HepG2 (cell line): ENCODE results near the gene C1orf159.

Experiments used
- TCF7 ChIP-seq: sonication (generic); IDR thresholded peaks from 2 replicates; pipeline ENCODE4 v1.6.1; 2016; ENCODE audit warnings: antibody characterized with exemption, low read depth
- ZNF501 ChIP-seq: sonication (generic); formaldehyde crosslinking; IDR thresholded peaks from 2 replicates; pipeline ENCODE4 v1.5.1; 2020; ENCODE audit warnings: mild to moderate bottlenecking, moderate library complexity, missing genetic modification reagents

DNA sequence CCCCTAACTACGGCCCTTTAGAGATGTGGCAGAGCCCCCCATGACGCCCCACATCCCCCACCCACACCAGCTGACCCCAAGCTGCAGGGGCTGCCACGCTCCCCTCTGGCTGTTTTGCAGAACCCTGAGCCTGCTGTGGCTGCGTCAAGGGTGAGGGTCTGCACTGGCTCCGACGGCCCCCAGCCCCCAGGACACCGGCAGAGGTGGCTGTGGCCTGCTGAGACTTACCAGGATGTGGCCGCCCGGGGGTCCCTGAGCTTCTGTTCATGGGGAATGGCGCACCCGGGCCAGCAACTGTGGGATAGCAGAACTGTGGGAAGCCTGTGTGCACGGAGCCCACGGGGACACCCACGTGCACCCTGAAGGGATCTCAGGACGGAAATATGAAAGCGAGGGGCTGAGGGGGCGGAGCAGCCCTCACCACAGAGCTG, 29.0 kb downstream of the C1orf159 start:
- TF ChIP-seq ZNF501 (CRISPR knock-in tag) (no peak), TCF7 (no peak)
